ENCODE results near the gene MIS18A.

GRCh38 chr21:32246571-32247140, 32.2 kb downstream of the MIS18A start:
- no peak for TF ChIP-seq CTCF (IDR thresholded peaks at IDR 0.05; ENCODE audit: low read depth, low read length, missing input control)
- TF ChIP-seq FOXA1 (IDR thresholded peaks at IDR 0.05) = no peak
- no peak for TF ChIP-seq TAF1 (conservative IDR thresholded peaks at IDR 0.05)
- no peak for TF ChIP-seq ZBTB33 (IDR thresholded peaks at IDR 0.05)
- no peak for TF ChIP-seq RAD21 (IDR thresholded peaks at IDR 0.05)
- no peak for TF ChIP-seq REST (IDR thresholded peaks at IDR 0.05)
- no peak for TF ChIP-seq RXRA (IDR thresholded peaks at IDR 0.05)
- no peak for TF ChIP-seq MAX (IDR thresholded peaks at IDR 0.05)
- no peak for TF ChIP-seq GABPA (IDR thresholded peaks at IDR 0.05 in 1 of 2, conservative IDR thresholded peaks at IDR 0.05 in 1 of 2)
- no peak for TF ChIP-seq YY1 (IDR thresholded peaks at IDR 0.05)
- TF ChIP-seq FOXA2 (IDR thresholded peaks at IDR 0.05) = no peak
- no peak for TF ChIP-seq JUND (IDR thresholded peaks at IDR 0.05)
- TF ChIP-seq EGR1 (IDR thresholded peaks at IDR 0.05; ENCODE audit: low read depth in 2 of 2) = no peak
- no peak for TF ChIP-seq SP1 (IDR thresholded peaks at IDR 0.05)

Measured in liver (tissue), 3 donors.